T-helper 2 cell treated with Interferon-gamma antibody and Interleukin-4, amounts not matched to agents 5 μg/mL and 100 μg/mL, for 36 hours (primary cell): ENCODE data around the gene CATSPER1.

ENCODE experiments used
- DNase-seq: peaks from one replicate; pipeline ENCODE4 v3.0.0; 2021; ENCODE audit warnings: low spot score
- H3K27ac Mint-ChIP-seq: one replicate; pipeline ENCODE4 v1.8.0; 2021; ENCODE audit warnings: mild to moderate bottlenecking, mixed read lengths
- H3K27me3 Mint-ChIP-seq: one replicate; pipeline ENCODE4 v1.8.0; 2021; ENCODE audit warnings: low read depth, mixed read lengths
- H3K36me3 Mint-ChIP-seq: one replicate; pipeline ENCODE4 v1.8.0; 2021; ENCODE audit warnings: low read depth, mixed read lengths
- H3K4me1 Mint-ChIP-seq: one replicate; pipeline ENCODE4 v1.8.0; 2021; ENCODE audit warnings: low read depth, mixed read lengths
- H3K4me3 Mint-ChIP-seq: one replicate; pipeline ENCODE4 v1.8.0; 2022; ENCODE audit warnings: mild to moderate bottlenecking, moderate library complexity, mixed read lengths
- H3K9me3 Mint-ChIP-seq: one replicate; pipeline ENCODE4 v1.8.0; 2021; ENCODE audit warnings: mixed read lengths

CATSPER1 gene

DNA sequence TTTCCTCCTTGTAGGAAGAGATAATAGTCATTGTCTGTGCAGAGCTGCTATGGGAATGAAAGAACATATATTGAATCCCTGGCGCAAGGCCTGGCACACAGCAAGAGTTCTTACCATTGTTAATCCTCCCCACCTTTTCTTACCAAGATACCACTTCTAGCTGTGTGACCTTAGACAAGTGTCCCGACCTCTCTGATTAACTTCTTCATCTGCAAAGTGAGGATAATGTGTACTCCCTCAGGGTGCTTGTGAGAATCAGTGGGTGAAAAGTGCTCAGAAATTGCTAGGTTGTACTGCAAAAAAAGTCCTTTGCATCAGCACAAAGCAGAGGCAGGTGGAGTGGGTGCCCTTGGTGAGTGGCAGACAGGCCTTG is 18.2 kb downstream of the CATSPER1 start:
- H3K27ac Mint-ChIP-seq: no peak overlapping the region
- H3K4me1 Mint-ChIP-seq: peaks cover 8% of the 10 kb centered on the region
- no peaks in the 10 kb centered on the region for H3K9me3 Mint-ChIP-seq
- no peak overlapping the region for H3K4me3 Mint-ChIP-seq
- peaks cover 11% of the 10 kb centered on the region for H3K36me3 Mint-ChIP-seq
- DNase-seq: no peak
- H3K27me3 Mint-ChIP-seq: peaks cover 19% of the 10 kb centered on the region

DNA sequence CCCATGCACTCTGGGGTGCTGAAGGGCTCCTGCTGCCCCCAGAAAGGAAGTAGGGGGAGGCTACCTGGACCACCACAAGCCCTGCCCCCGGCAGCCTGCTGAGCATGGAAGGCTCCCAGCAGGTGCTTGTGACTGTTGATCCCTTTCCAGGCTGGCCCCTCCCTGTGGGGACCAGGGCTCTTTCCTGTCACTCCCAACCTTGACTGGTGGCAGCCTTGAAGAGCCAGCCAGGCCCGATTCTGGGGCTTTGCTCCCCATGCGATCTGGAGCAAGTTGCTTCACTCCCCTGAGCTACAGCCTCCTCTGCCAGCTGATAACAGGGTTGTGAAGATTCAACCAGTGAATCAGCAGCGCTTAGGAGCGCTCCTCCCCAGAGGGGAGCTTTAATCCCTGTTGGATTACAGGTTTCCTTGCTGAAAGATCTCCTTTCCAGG is 19.1 kb downstream of the CATSPER1 start:
- Mint-ChIP-seq H3K4me1 (peaks cover 10% of the 10 kb centered on the region), H3K9me3 (no peaks in the 10 kb centered on the region), H3K36me3 (peaks cover 14% of the 10 kb centered on the region), H3K27me3 (peaks cover 14% of the 10 kb centered on the region), H3K4me3 (no peak overlapping the region), H3K27ac (no peak overlapping the region)
- no peak for DNase-seq

DNA sequence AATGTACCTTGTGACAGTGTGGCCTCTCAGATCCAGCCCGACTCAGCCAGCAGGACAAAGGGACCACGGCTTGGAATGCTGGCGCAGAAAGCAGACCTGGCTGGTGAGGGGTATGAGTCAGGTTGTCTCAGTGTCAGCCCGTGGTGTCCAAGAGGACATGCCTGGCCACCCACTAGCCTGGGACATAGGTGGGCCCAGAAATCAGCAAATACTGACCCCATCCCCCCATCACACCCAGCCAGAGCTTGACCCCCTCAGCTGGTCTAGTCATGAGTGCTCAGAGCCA is 19.4 kb downstream of the CATSPER1 start:
- no peak overlapping the region for H3K27ac Mint-ChIP-seq
- no peak for DNase-seq
- peaks cover 17% of the 10 kb centered on the region for H3K36me3 Mint-ChIP-seq
- H3K4me1 Mint-ChIP-seq: peaks cover 10% of the 10 kb centered on the region
- H3K27me3 Mint-ChIP-seq: peaks cover 14% of the 10 kb centered on the region
- no peaks in the 10 kb centered on the region for H3K9me3 Mint-ChIP-seq
- no peak overlapping the region for H3K4me3 Mint-ChIP-seq

DNA sequence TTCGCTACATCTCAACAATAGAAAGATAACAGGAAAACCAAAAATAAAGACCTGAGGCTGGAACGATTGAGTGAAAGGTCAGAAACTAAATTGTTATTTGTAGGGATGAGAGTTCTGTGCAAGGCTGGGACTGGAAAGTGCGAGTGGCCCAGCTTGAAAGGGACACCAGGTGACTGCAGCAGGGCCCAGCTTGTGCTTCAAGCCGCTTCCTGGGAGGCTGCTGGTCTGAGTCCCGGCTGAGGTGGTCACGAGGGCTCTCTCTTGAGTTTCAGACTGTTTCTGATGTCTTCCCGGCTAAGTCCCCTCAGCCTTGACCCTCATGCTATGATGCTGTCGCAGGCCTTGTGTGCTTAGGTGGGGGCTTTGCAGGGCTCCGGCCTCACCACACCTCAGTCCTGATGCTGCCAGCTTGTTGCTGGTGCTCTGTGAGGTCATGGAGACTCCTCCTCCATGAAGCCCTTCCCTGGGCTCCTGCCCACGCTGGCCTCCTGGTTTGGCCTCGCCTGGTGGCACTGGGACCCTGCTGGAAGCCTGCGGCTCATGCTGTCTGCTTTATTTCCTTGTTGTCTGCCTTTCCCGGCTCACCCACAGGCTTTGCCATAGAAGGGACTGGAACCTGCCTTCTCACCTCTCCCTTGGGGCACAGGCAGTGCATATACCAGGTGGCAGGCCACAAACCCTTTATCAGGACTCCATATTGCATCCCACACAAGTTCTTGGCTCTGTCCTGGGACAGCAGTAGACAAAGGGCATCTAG is 20.0 kb downstream of the CATSPER1 start:
- Mint-ChIP-seq H3K27me3 (peaks cover 11% of the 10 kb centered on the region), H3K4me3 (no peak overlapping the region), H3K9me3 (no peaks in the 10 kb centered on the region), H3K27ac (no peak overlapping the region), H3K4me1 (peaks cover 10% of the 10 kb centered on the region), H3K36me3 (peaks cover 19% of the 10 kb centered on the region)
- DNase-seq: no peak

DNA sequence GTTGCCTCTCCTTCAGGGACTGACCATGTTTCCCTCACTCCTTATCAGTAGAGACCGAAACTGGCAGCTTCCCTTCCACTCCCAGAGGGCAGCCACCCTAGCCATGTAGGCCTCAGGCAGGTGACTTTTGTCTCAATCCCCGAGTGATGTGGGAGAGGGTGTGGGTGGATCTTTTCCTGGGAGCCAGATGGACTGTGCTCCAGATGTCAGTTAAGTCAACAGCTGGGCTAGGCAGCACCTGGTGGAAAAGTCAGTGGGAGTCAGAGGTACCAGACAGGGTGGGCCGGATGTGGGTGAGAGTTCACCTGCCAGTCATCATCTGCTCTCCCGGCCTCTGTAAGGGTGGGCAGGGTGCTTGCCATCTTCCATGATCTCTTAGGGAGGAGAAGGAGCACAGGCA is 22.1 kb downstream of the CATSPER1 start:
- Mint-ChIP-seq H3K27ac (no peak overlapping the region), H3K36me3 (peaks cover 31% of the 10 kb centered on the region), H3K4me1 (peaks cover 14% of the 10 kb centered on the region), H3K4me3 (peak overlapping the region; percentile 67), H3K27me3 (no peaks in the 10 kb centered on the region), H3K9me3 (no peaks in the 10 kb centered on the region)
- no peak for DNase-seq

DNA sequence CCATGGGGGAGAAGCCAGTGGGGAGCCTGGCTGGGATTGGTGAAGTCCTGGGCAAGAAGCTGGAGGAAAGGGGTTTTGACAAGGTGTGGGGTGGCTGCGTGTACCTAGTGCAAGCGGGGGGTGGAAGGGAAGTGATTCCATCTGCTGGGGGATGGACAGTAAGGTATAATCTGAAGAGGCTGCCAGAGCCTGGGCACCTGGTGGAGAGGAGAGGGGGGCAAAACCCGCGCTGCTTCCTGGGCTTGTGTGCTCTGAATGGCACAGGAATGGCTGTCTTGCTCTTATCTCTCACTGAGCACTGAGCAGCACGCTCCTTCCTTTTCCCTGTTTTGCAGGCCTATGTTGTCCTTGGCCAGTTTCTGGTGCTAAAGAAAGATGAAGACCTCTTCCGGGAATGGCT is 23.0 kb downstream of the CATSPER1 start:
- peaks cover 40% of the 10 kb centered on the region for H3K36me3 Mint-ChIP-seq
- H3K4me3 Mint-ChIP-seq: peak overlapping the region; percentile 99
- no peak for DNase-seq
- peaks cover 14% of the 10 kb centered on the region for H3K4me1 Mint-ChIP-seq
- H3K27me3 Mint-ChIP-seq: no peaks in the 10 kb centered on the region
- H3K27ac Mint-ChIP-seq: peak overlapping the region; percentile 78
- H3K9me3 Mint-ChIP-seq: no peaks in the 10 kb centered on the region

DNA sequence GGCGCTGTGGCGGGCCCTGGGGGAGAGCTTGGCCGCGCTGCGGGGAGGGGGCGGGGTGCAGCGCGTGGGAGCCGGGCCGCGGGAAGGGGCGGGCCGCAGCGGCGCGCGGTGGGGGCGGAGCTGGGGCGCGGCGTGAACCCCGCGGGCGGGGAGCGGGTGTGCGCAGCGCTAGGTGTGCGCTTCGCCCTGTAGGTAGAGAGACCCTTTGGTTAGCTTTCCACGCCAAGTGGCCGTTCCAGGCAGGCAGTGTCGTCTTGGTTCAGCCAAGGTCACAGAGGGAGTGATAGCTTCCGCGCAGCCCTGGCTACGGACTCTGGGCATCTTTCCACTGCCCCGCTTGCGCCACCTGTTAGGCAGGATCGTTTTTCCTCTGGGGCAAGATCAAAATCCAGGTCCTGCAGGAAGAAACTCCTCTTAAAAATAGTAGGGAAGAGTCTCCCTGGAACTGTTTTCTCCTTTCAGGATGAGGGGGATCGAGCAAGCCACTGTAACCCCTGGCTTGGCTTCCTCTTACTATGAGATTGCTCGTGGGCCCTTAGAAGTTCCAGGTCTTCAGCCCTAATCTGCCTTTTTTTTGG is 23.5 kb downstream of the CATSPER1 start:
- Mint-ChIP-seq H3K4me3 (peak overlapping the region; percentile 99), H3K27ac (peak overlapping the region; percentile 98), H3K36me3 (peaks cover 45% of the 10 kb centered on the region), H3K27me3 (no peaks in the 10 kb centered on the region), H3K4me1 (peaks cover 14% of the 10 kb centered on the region), H3K9me3 (no peaks in the 10 kb centered on the region)
- no peak for DNase-seq

DNA sequence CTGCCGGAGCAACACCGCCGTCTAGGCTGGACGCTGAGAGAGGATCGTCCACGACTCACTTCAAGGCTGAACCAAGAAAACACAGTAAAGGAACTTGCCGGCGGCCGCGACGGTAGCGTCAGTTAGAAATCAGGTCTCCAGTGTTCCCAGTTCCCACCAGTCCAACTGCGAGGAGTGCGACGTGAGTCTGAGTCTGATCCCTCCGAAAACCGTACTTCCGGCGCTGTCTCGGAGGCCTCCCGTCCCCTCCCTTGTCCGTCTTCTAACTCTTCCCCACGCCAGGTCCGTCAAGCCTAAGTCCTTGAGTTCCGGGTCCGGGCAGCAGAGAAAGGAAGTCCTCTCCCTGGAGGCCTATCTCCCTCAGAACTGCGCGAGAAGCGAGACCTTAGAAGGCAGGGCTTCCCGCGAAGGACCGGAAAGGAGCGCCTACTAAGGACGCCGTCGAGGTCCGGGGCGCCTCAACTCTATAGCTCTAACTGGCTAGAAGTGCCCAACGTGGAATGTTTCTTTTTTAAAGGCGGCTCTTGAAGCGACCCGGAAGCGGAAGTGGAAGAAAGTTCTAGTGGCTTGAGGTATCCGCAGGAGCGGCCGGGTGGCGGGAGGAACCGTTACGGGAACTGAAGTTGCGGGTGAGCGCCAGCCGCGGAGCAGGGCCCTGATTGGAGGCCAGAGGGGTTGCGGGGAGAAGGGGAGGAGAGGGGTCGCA is 24.2 kb downstream of the CATSPER1 start, which contains the start of the genes BANF1 and EIF1AD:
Gene BANF1 (plus strand): TSS at position 562 of the 706 bp plus-strand sequence. CDS start 748 bp downstream, outside the sequence.
Gene EIF1AD (minus strand): TSS at position 216 of the 706 bp plus-strand sequence. CDS start 1,768 bp downstream, outside the sequence.
- no peaks in the 10 kb centered on the region for H3K9me3 Mint-ChIP-seq
- DNase-seq: peak; percentile 95
- peaks cover 14% of the 10 kb centered on the region for H3K4me1 Mint-ChIP-seq
- peak within 1 kb of the TSS; percentile 98 for H3K27ac Mint-ChIP-seq
- no peaks in the 10 kb centered on the region for H3K27me3 Mint-ChIP-seq
- H3K36me3 Mint-ChIP-seq: peaks cover 51% of the 10 kb centered on the region
- H3K4me3 Mint-ChIP-seq: peak within 1 kb of the TSS; percentile 99

DNA sequence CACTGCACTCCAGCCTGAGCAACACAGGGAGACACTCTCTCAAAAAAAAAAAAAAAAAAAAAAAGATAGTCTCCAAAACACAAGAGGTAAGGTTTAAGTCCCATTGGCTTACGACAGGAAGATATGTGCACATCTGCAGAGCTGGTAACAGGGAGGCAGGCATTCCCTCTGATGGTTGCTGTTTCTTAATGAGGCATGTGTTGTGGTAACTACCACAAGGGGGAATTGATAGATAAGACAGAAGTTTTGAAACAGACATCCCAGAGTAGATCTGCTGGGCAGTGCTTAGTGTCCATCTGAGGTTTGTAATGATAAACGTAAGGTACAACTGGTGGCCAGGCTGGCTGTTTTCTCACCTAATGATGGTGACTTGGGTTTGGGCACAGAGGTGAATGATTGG is 29.0 kb downstream of the CATSPER1 start:
- DNase-seq: no peak
- H3K27ac Mint-ChIP-seq: no peak overlapping the region
- H3K27me3 Mint-ChIP-seq: no peaks in the 10 kb centered on the region
- no peak overlapping the region for H3K4me3 Mint-ChIP-seq
- no peaks in the 10 kb centered on the region for H3K9me3 Mint-ChIP-seq
- H3K4me1 Mint-ChIP-seq: peaks cover 4% of the 10 kb centered on the region
- peaks cover 45% of the 10 kb centered on the region for H3K36me3 Mint-ChIP-seq

DNA sequence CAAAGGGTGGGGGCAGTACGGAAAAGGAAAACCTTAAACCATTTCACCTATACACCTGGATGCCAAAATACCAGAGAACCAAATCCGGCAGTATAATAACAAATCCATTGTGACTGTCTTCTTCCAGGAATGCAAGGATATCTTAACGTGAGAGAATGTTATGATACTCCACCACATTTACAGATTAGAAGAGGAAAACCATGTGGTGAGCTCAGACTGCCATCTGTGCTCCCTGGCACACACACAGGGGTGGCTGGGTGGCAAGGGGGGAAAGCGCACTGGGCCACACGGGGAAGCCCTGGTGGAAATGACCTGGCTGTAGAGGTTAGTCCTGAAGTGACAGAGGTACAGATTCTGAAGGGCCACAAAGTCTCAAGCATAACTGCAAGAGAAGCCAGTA is 34.2 kb downstream of the CATSPER1 start:
- Mint-ChIP-seq H3K36me3 (peaks cover 10% of the 10 kb centered on the region), H3K4me3 (no peak overlapping the region), H3K9me3 (no peaks in the 10 kb centered on the region), H3K27me3 (no peaks in the 10 kb centered on the region), H3K4me1 (peaks cover 5% of the 10 kb centered on the region), H3K27ac (no peak overlapping the region)
- no peak for DNase-seq

DNA sequence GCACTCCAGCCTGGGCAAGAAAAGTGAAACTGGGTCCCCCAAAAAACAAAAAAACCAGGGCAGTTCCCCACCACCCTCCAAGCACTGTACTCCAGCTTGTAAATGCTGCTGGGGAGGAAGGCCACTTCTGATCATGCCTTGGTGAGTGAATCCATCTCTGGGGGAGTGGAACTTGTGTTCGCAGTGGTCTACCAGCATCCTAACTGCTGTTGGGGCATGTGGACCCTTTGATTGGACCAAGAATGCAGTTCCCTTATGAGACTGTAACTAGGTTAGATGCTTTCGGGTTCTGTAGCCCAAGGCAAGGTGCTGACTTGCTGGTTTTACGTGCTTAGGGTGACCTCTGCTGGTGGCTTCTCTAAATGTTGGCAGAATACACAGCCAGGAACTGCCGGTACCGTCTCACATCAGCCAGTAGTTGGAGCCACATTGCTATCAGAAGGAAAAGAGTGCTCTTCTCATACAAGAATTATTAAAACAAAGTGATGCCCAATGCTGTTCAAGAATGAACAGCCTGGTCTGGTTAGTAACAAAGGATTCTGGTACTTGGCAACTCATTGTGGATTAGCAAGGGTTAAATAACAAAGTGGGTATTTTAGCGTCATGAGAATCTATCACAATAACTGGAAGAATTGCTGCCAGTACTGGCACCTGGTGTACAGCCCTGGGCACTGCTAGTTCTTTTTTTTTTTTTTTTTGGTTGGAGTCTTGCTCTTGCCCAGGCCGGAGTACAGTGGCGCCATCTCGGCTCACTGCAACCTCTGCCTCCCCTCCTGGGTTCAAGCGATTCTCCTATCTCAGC is 37.3 kb downstream of the CATSPER1 start:
- Mint-ChIP-seq H3K9me3 (no peaks in the 10 kb centered on the region), H3K4me3 (no peak overlapping the region), H3K36me3 (peaks cover 3% of the 10 kb centered on the region), H3K4me1 (peaks cover 5% of the 10 kb centered on the region), H3K27me3 (no peaks in the 10 kb centered on the region), H3K27ac (peak overlapping the region; percentile 88)
- peak; percentile 89 for DNase-seq

DNA sequence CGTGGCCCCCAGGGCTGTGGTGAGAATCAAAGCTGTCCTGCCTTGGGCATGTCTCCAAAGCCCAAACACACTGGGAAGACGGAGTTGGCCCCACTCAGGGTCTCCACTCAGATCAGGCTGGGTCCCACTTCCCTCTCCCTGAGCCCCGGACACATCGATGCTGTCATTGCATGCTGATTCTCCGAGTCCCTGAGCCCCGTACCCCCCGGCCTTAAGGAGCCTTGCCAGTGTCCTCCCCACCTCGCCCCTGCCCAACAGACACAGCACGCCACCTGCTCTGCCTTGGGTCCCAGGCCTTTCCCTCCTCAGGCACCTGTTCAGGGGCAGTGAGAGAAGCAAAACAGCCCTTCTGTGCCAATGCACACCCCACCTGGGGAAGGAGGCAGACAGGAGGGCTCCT is 38.9 kb downstream of the CATSPER1 start:
- DNase-seq: no peak
- H3K9me3 Mint-ChIP-seq: no peaks in the 10 kb centered on the region
- H3K27ac Mint-ChIP-seq: no peak overlapping the region
- no peaks in the 10 kb centered on the region for H3K27me3 Mint-ChIP-seq
- no peak overlapping the region for H3K4me3 Mint-ChIP-seq
- H3K4me1 Mint-ChIP-seq: peaks cover 5% of the 10 kb centered on the region
- H3K36me3 Mint-ChIP-seq: peaks cover 3% of the 10 kb centered on the region

DNA sequence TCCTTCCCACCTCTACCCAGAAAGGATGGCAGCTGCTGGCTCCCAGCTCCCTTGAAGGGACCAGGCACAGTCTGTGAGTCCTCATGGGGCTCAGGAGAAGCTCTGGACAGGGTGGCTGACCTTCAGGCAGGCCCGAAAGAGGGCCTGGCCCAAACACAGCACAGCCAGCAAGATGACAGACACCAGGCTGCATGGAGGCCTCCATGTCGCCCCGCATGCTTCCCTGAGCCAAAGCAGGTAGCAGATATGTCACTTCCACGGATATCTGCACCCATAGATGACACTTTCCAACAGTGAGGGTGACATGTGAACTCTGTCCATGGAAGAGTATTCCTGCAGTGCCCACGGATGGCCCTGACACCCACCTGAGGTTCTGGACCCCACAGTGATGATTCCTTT is 42.7 kb downstream of the CATSPER1 start:
- no peak for DNase-seq
- peaks cover 10% of the 10 kb centered on the region for H3K36me3 Mint-ChIP-seq
- no peaks in the 10 kb centered on the region for H3K9me3 Mint-ChIP-seq
- H3K4me1 Mint-ChIP-seq: no peaks in the 10 kb centered on the region
- H3K27ac Mint-ChIP-seq: no peak overlapping the region
- H3K4me3 Mint-ChIP-seq: no peak overlapping the region
- H3K27me3 Mint-ChIP-seq: no peaks in the 10 kb centered on the region
